Cardiac fibroblast (primary cell): Measurements from ENCODE around the gene RCVRN.

Source experiments
- DNase-seq, 2 donors: peaks; one replicate each; pipeline versions ENCODE4 v3.0.0 to v3.0.0-alpha.2; 2010; ENCODE audit warnings: low read depth in 2 of 2
- H3K4me3 ChIP-seq, 2 donors: replicated peaks in 1 of 2; 1 replicate in 1 of 2; 2 replicates in 1 of 2; pipeline ENCODE4 v1.5.1; 2011; ENCODE audit warnings: low read depth in 2 of 2, low read length in 2 of 2, mild to moderate bottlenecking in 2 of 2, moderate library complexity in 1 of 2
- TF ChIP-seq, protein P1 (sequence below): IDR thresholded peaks from one replicate; pipeline ENCODE4 v1.5.1; 2011; ENCODE audit warnings: low read depth, mild to moderate bottlenecking, low read length, inconsistent platforms

RCVRN gene

DNA sequence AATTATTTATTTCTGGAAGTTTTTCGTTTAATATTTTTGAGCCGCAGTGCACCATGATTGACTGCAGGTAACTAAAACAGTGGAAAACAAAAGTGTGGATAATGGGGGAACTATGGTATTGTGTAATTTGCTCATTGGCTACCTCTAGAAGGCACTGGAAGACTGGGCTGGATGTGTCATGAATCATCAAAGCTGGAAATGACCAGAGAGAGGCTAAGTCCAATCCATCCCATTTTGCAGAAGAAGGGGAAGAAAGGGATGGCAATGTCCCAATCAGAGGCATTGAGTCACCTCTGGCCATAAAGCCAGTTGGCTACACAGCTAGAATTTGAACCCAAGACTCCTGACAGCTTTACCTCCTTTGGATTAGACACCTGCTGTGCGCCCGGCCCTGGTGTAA is 50.0 kb downstream of the RCVRN start:
- no peak overlapping the region for H3K4me3 ChIP-seq
- DNase-seq = no peak
- TF ChIP-seq, protein P1, sequence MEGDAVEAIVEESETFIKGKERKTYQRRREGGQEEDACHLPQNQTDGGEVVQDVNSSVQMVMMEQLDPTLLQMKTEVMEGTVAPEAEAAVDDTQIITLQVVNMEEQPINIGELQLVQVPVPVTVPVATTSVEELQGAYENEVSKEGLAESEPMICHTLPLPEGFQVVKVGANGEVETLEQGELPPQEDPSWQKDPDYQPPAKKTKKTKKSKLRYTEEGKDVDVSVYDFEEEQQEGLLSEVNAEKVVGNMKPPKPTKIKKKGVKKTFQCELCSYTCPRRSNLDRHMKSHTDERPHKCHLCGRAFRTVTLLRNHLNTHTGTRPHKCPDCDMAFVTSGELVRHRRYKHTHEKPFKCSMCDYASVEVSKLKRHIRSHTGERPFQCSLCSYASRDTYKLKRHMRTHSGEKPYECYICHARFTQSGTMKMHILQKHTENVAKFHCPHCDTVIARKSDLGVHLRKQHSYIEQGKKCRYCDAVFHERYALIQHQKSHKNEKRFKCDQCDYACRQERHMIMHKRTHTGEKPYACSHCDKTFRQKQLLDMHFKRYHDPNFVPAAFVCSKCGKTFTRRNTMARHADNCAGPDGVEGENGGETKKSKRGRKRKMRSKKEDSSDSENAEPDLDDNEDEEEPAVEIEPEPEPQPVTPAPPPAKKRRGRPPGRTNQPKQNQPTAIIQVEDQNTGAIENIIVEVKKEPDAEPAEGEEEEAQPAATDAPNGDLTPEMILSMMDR = no peak

DNA sequence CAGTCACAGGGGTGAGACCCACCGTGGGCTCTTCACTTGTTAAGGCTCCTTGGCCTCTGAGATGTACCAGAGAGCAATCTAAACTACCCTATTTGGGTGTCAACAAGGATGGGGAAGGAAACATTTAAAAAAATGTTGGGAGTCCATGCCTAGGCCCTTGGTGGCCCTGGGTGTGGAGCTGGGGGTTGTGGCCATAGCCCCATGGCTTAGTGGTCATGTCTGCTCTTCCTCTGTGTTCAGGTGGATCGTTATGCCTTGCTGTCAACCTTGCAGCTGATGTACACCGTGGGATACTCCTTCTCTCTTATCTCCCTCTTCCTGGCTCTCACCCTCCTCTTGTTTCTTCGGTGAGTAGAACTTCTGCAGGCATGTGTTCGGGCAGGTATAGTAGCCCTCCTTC is 50.8 kb downstream of the RCVRN start:
- TF ChIP-seq, protein P1 = no peak
- no peak for DNase-seq
- H3K4me3 ChIP-seq = no peak overlapping the region

DNA sequence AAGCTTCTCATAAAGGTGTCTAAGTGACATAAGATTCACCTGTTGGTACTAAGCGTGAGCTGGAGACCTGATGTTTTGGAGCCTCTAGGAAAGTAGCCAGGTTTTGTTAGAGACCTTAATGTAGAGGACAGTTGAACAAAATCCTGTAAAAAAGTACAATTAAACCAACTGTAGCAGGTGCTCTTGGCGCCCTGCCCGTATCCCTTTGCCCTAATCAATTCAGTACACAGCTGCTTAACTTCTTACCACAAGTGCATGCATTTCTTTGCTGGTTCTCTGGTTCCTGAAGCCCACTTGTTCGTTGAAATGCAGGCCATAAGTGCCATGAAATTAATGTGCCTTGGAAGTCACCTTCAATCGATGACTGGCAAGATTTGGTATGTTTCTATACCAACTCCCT is 54.9 kb downstream of the RCVRN start:
- no peak for DNase-seq
- TF ChIP-seq, protein P1 = no peak
- H3K4me3 ChIP-seq = no peak overlapping the region
